Lung (tissue), 12 donors: Measurements from ENCODE around the gene PROSER2. TPM values are rescaled to one million over a fixed set of nuclear protein-coding genes. Genes with fewer than 3 reads are reported as not detected.

ENCODE experiments used
- ATAC-seq: fragments of 200-7000 bp; cut with Tn5 transposase; one replicate; pipeline ENCODE4 v1.9.1; 2020; ENCODE audit warnings: moderate number of reproducible peaks; ENCODE audit not compliant: insufficient read depth, low FRiP score
- DNase-seq, 3 donors: peaks; one replicate each; pipeline ENCODE4 v3.0.0-alpha.2; 2013 to 2017
- H3K27ac ChIP-seq, 2 donors: one replicate each; pipeline ENCODE4 v1.5.1; 2013; ENCODE audit warnings: mild to moderate bottlenecking in 2 of 2, moderate library complexity in 2 of 2, control low read depth in 1 of 2, inconsistent platforms in 1 of 2, low read depth in 1 of 2, low read length in 1 of 2
- H3K27me3 ChIP-seq, 3 donors: one replicate each; pipeline ENCODE4 v1.5.1; 2013; ENCODE audit warnings: low read length in 2 of 3; ENCODE audit not compliant: control insufficient read depth in 3 of 3, insufficient read depth in 3 of 3
- H3K36me3 ChIP-seq, 4 donors: one replicate each; pipeline ENCODE4 v1.5.1; 2013; ENCODE audit warnings: low read length in 4 of 4, mild to moderate bottlenecking in 1 of 4, moderate library complexity in 1 of 4; ENCODE audit not compliant: control insufficient read depth in 4 of 4, insufficient read depth in 4 of 4
- H3K4me1 ChIP-seq, 5 donors: one replicate each; pipeline ENCODE4 v1.5.1; 2013; ENCODE audit warnings: low read length in 5 of 5, mild to moderate bottlenecking in 2 of 5, moderate library complexity in 1 of 5; ENCODE audit not compliant: control insufficient read depth in 5 of 5, insufficient read depth in 5 of 5
- H3K4me3 ChIP-seq: one replicate; pipeline ENCODE4 v1.5.1; 2013; ENCODE audit warnings: mild to moderate bottlenecking, control low read depth, moderate library complexity
- H3K9ac ChIP-seq, 2 donors: one replicate each; pipeline ENCODE4 v1.5.1; 2013; ENCODE audit warnings: low read length in 2 of 2, control low read depth in 1 of 2; ENCODE audit not compliant: insufficient read depth in 1 of 2
- H3K9me3 ChIP-seq, 4 donors: one replicate each; pipeline ENCODE4 v1.5.1; 2013; ENCODE audit warnings: low read length in 3 of 4, mild to moderate bottlenecking in 1 of 4, moderate library complexity in 1 of 4; ENCODE audit not compliant: control insufficient read depth in 4 of 4, insufficient read depth in 3 of 4
- WGBS, 2 donors: extraction: QIAGEN DNeasy Blood & Tissue Kit; methylation state at CpG; one replicate each; pipeline ENCODE4 v1.1.7; 2013; 5-methylcytosine and 5-hydroxymethylcytosine counted together
- polyA plus RNA-seq, 2 donors: library from polyadenylated mRNA; stranded (reverse); fragments of 200-250 nt; gene quantifications; one replicate each; pipeline ENCODE4 v1.2.1, GENCODE V29; 2013
- total RNA-seq, 2 donors: library from RNA; depleted of rRNA in 1 of 2; stranded (reverse); fragments of >200 nt in 1 of 2; gene quantifications; one replicate each; pipeline ENCODE4 v1.2.1, GENCODE V29; 2014 to 2021
- TF ChIP-seq, protein P1 (sequence below): IDR thresholded peaks from 2 replicates; pipeline ENCODE4 v1.5.1; 2012; ENCODE audit warnings: mild to moderate bottlenecking; ENCODE audit errors: control extremely low read depth, extremely low read depth
- donor health status: control.
- donor health status: control.
- donor health status: Bipolar disorder and iron deficiency.
- donor health status: healthy.
- donor health status: DM: yes; HTN: yes; CAD: no.

PROSER2 gene
- total and polyA plus RNA-seq, 4 donors, result 8.2 to 23.9 (median 10.3) TPM

DNA sequence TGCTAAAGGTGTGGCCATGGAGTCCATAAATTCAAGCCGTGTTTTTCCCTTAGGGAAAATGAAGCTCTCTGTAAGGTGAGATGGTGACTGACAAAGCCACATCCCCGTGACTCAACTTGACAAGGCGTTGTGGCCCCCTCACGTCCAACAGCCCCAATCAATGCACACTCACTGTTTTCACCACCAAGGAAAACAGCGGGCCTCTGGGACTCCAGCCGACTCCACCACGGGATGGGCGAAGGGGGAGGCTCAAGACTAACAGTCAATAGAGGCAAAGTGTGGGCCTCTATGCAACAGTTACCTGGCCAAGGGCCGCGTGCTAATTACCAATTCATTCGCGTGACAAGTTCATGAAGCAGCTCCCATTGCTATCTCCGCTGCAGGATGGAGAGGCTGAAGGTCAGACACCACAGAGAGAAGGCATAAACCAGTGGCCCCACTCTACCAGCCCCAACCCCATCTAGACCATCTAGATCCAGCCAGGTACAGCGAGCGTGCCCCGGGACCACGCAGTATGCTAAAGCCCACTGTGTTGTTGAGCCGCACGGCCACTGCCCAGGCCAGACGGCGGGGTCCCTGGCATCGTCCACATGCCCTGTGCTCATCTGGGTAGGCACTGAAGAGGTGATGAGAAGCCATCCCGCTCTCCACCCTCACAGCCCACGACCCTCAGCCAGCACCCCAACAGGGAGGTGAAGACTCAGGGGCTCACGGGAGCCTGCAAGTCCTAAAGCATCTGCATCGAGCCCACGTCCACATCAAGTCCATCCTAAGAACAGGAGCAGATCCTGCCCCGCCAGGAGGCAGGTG, 76.1 kb downstream of the PROSER2 start:
- TF ChIP-seq, protein P1, sequence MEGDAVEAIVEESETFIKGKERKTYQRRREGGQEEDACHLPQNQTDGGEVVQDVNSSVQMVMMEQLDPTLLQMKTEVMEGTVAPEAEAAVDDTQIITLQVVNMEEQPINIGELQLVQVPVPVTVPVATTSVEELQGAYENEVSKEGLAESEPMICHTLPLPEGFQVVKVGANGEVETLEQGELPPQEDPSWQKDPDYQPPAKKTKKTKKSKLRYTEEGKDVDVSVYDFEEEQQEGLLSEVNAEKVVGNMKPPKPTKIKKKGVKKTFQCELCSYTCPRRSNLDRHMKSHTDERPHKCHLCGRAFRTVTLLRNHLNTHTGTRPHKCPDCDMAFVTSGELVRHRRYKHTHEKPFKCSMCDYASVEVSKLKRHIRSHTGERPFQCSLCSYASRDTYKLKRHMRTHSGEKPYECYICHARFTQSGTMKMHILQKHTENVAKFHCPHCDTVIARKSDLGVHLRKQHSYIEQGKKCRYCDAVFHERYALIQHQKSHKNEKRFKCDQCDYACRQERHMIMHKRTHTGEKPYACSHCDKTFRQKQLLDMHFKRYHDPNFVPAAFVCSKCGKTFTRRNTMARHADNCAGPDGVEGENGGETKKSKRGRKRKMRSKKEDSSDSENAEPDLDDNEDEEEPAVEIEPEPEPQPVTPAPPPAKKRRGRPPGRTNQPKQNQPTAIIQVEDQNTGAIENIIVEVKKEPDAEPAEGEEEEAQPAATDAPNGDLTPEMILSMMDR, result no peak
- no peaks in the 10 kb centered on the region for H3K36me3 ChIP-seq
- H3K27ac ChIP-seq, result peak overlapping the region in 1 of 2 donors; percentile 69
- no peak overlapping the region for H3K9ac ChIP-seq
- WGBS, 2 donors, result 93% methylated on average over 28 of the region's 28 CpGs
- H3K9me3 ChIP-seq, result peaks cover 0 to 2% (median 0%) of the 10 kb centered on the region in 4 donors
- H3K4me3 ChIP-seq, result no peak overlapping the region
- peaks cover 0 to 9% (median 4%) of the 10 kb centered on the region in 5 donors for H3K4me1 ChIP-seq
- no peaks in the 10 kb centered on the region for H3K27me3 ChIP-seq
- no peak for DNase-seq
- ATAC-seq, result no peak

DNA sequence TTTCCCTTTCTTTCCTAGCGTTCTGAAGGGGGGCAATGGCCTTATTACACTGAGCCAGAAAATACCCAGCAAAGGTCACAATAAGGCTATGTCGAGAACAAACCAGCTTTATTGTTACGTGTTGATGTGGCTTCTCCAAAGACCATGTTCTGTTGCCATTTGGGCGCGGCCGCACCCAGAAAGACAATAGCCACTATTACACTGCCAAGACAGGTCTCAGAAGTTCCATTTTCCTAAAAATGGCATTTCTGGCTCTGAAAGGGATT, 77.8 kb downstream of the PROSER2 start:
- WGBS, 2 donors, result 95 to 98% methylated on average over 6 of the region's 6 CpGs
- Histone ChIP-seq H3K4me1 (peaks cover 0 to 9% (median 4%) of the 10 kb centered on the region in 5 donors), H3K9me3 (peaks cover 0 to 2% (median 0%) of the 10 kb centered on the region in 4 donors), H3K4me3 (no peak overlapping the region), H3K27me3 (no peaks in the 10 kb centered on the region), H3K9ac (no peak overlapping the region), H3K27ac (no peak overlapping the region), H3K36me3 (no peaks in the 10 kb centered on the region)
- TF ChIP-seq, protein P1, result no peak
- DNase-seq (no peak), ATAC-seq (no peak)

DNA sequence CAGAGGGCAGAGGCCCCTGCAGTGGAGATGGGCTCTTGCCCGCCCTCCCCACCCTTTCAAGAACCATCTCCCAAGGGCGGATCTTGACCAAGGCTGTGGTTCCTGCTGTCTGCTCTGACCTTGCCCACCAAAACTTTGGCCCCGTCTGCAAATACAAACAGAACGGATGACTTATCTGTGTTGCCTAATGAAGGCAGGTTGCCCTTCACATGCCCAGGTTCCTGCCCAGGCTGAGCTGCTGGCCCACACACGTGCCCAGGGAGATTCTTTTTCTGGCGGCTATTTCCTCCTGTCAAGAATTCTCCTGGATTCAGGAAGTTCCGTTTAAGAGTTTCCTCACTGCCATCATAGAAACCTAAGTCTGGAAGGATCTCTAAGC, 78.3 kb downstream of the PROSER2 start:
- peaks cover 0 to 2% (median 0%) of the 10 kb centered on the region in 4 donors for H3K9me3 ChIP-seq
- WGBS, 2 donors, result 43 to 49% methylated on average over 7 of the region's 7 CpGs
- H3K4me1 ChIP-seq, result peaks cover 0 to 9% (median 4%) of the 10 kb centered on the region in 5 donors
- no peaks in the 10 kb centered on the region for H3K36me3 ChIP-seq
- no peak overlapping the region for H3K27ac ChIP-seq
- no peaks in the 10 kb centered on the region for H3K27me3 ChIP-seq
- H3K9ac ChIP-seq, result no peak overlapping the region
- no peak for ATAC-seq
- DNase-seq, result no peak
- no peak overlapping the region for H3K4me3 ChIP-seq
- TF ChIP-seq, protein P1, result no peak
